ENCODE data around the gene TAAR6. TPM values are rescaled to one million over a fixed set of nuclear protein-coding genes. Genes with fewer than 3 reads are reported as not detected.
A peak's percentile ranks its signal among the peaks of the same experiment; 100 is the strongest.
"Not testable (repeated sequence)": the region's sequence is repeated elsewhere in the genome, so short reads cannot be mapped to it uniquely, and the experiment has no call there.

TAAR6 gene
- total and polyA plus RNA-seq, 4 donors, result not detected

GRCh38 chr6:132527791-132528190 lies 42.3 kb upstream of the TAAR6 start (continued):
- no peak for TF ChIP-seq ZBTB33 (IDR thresholded peaks at IDR 0.05)

- no peaks in the 10 kb centered on the region for H3K9me3 ChIP-seq (ENCODE audit: control insufficient read depth in 4 of 4, low read length in 3 of 4)
- H3K27ac ChIP-seq (ENCODE audit: low read depth in 1 of 2, low read length in 2 of 2), result no peak overlapping the region
- peak; percentile 76 for DNase-seq (ENCODE audit: low spot score)
- peak overlapping the region in 1 of 3 donors; percentile 22 for H3K4me3 ChIP-seq (ENCODE audit: low read depth in 1 of 3, low read length in 3 of 3)
- WGBS, result 17% methylated on average over 9 of the region's 9 CpGs
- H3K36me3 ChIP-seq (ENCODE audit: control insufficient read depth in 4 of 4, insufficient read depth in 3 of 4, low read depth in 1 of 4, low read length in 3 of 4), result no peaks in the 10 kb centered on the region
- H3K27me3 ChIP-seq (ENCODE audit: control insufficient read depth in 4 of 4, insufficient read depth in 4 of 4, low read length in 3 of 4), result no peaks in the 10 kb centered on the region
- peak overlapping the region in 1 of 2 donors; percentile 16 for H3K9ac ChIP-seq (ENCODE audit: low read depth in 1 of 2, low read length in 2 of 2)
- TF ChIP-seq FOXA1 (IDR thresholded peaks at IDR 0.05) (no peak), GABPA (IDR thresholded peaks at IDR 0.05 in 1 of 2, conservative IDR thresholded peaks at IDR 0.05 in 1 of 2) (no peak), TAF1 (conservative IDR thresholded peaks at IDR 0.05) (no peak), JUND (IDR thresholded peaks at IDR 0.05) (no peak), CTCF (IDR thresholded peaks at IDR 0.05; ENCODE audit: low read depth, low read length, missing input control) (peak; percentile 78), YY1 (IDR thresholded peaks at IDR 0.05) (no peak), FOXA2 (IDR thresholded peaks at IDR 0.05) (no peak), ZBTB33 (IDR thresholded peaks at IDR 0.05) (no peak), RAD21 (IDR thresholded peaks at IDR 0.05) (peak; percentile 90 to 93)
- H3K4me1 ChIP-seq (ENCODE audit: control insufficient read depth in 4 of 4, insufficient read depth in 4 of 4, low read length in 3 of 4), result peaks cover 0 to 3% (median 1%) of the 10 kb centered on the region in 4 donors
These were observed 39.7 kb upstream of the TAAR6 start for GRCh38 chr6:132530293-132530974.

- H3K4me3 ChIP-seq (ENCODE audit: low read depth in 1 of 3, low read length in 3 of 3); H3K27me3 ChIP-seq (ENCODE audit: control insufficient read depth in 4 of 4, insufficient read depth in 4 of 4, low read length in 3 of 4); H3K9ac ChIP-seq (ENCODE audit: low read depth in 1 of 2, low read length in 2 of 2); H3K27ac ChIP-seq (ENCODE audit: low read depth in 1 of 2, low read length in 2 of 2); H3K9me3 ChIP-seq (ENCODE audit: control insufficient read depth in 4 of 4, low read length in 3 of 4); H3K36me3 ChIP-seq (ENCODE audit: control insufficient read depth in 4 of 4, insufficient read depth in 3 of 4, low read depth in 1 of 4, low read length in 3 of 4); H3K4me1 ChIP-seq (ENCODE audit: control insufficient read depth in 4 of 4, insufficient read depth in 4 of 4, low read length in 3 of 4); DNase-seq (ENCODE audit: low spot score): not testable (repeated sequence)
- WGBS, result 89% methylated on average over 2 of the region's 2 CpGs
These were observed 35.6 kb upstream of the TAAR6 start for GRCh38 chr6:132534546-132534945.

Measured in liver (tissue), 9 donors.